ENCODE data around the gene CDK19.

GRCh38 chr6:110674096-110674495 is 141.2 kb downstream of the CDK19 start:
- TF ChIP-seq RFX5 (IDR thresholded peaks at IDR 0.05; ENCODE audit: low read length), result no peak
- TF ChIP-seq FOXM1 (IDR thresholded peaks at IDR 0.05; ENCODE audit: low read depth), result no peak
- no peak for TF ChIP-seq FOXJ3 (CRISPR knock-in tag; IDR thresholded peaks at IDR 0.05)
- TF ChIP-seq CTCF (IDR thresholded peaks at IDR 0.05), result no peak
- no peak for TF ChIP-seq MAX (IDR thresholded peaks at IDR 0.05; ENCODE audit: low read depth)
- no peak for TF ChIP-seq USF1 (IDR thresholded peaks at IDR 0.05; ENCODE audit: borderline replicate concordance, low read depth)
- no peak for TF ChIP-seq SIN3A (IDR thresholded peaks at IDR 0.05; ENCODE audit: borderline replicate concordance, low read depth, low read length)
- TF ChIP-seq RCOR1 (IDR thresholded peaks at IDR 0.05; ENCODE audit: low read length), result no peak
- no peak for TF ChIP-seq POLR2AphosphoS5 (IDR thresholded peaks at IDR 0.05; ENCODE audit: low read depth, low read length)
- TF ChIP-seq TAF1 (IDR thresholded peaks at IDR 0.05; ENCODE audit: borderline replicate concordance, low read depth, low read length), result no peak
- no peak for TF ChIP-seq JUND (IDR thresholded peaks at IDR 0.05)

Measured in SK-N-SH (cell line).